Measurements from ENCODE around the gene TFCP2L1.

The TFCP2L1 gene

GRCh38 chr2:121293450-121294325 lies 8.7 kb upstream of the TFCP2L1 start:
- no peak for TF ChIP-seq CTCF (IDR thresholded peaks at IDR 0.05)
- no peak overlapping the region for H3K4me3 ChIP-seq
- DNase-seq = no peak

GRCh38 chr2:121291251-121291580 lies 6.2 kb upstream of the TFCP2L1 start:
- Histone ChIP-seq H3K36me3 (no peaks in the 10 kb centered on the region), H3K9me3 (no peaks in the 10 kb centered on the region), H3K4me3 (no peak overlapping the region), H3K4me1 (no peaks in the 10 kb centered on the region), H3K27ac (no peak overlapping the region), H3K27me3 (peaks cover 0 to 3% of the 10 kb centered on the region in 2 donors)
- no peak for TF ChIP-seq CTCF (IDR thresholded peaks at IDR 0.05)
- no peak for DNase-seq
- intact Hi-C loops (cut with DNase I; ENCODE audit: low total_unique reads) = no loop called here

More at GRCh38 chr2:121293450-121294325, 8.7 kb upstream of the TFCP2L1 start:
- intact Hi-C loops (cut with DNase I; ENCODE audit: low total_unique reads) = no loop called here
- no peaks in the 10 kb centered on the region for H3K27me3 ChIP-seq
- no peaks in the 10 kb centered on the region for H3K9me3 ChIP-seq
- H3K4me1 ChIP-seq = no peaks in the 10 kb centered on the region
- no peaks in the 10 kb centered on the region for H3K36me3 ChIP-seq
- H3K27ac ChIP-seq = no peak overlapping the region

- Histone ChIP-seq H3K9me3 (no peaks in the 10 kb centered on the region), H3K27me3 (peaks cover 0 to 23% of the 10 kb centered on the region in 2 donors), H3K27ac (no peak overlapping the region), H3K4me3 (no peak overlapping the region), H3K36me3 (no peaks in the 10 kb centered on the region), H3K4me1 (peaks cover 0 to 12% (median 11%) of the 10 kb centered on the region in 4 donors)
- no peak for TF ChIP-seq CTCF (IDR thresholded peaks at IDR 0.05)
- DNase-seq = no peak
- intact Hi-C loops (cut with DNase I; ENCODE audit: low total_unique reads) = no loop called here
Measured at GRCh38 chr2:121289271-121289670, 4.3 kb upstream of the TFCP2L1 start.

- Histone ChIP-seq H3K27me3 (peaks cover 0 to 25% of the 10 kb centered on the region in 2 donors), H3K4me1 (peaks cover 0 to 18% (median 15%) of the 10 kb centered on the region in 4 donors), H3K9me3 (no peaks in the 10 kb centered on the region), H3K4me3 (no peak overlapping the region), H3K27ac (no peak overlapping the region), H3K36me3 (no peaks in the 10 kb centered on the region)
- DNase-seq = no peak
- TF ChIP-seq CTCF (IDR thresholded peaks at IDR 0.05) = no peak
- intact Hi-C loops (cut with DNase I; ENCODE audit: low total_unique reads) = no loop called here
Measured at GRCh38 chr2:121288454-121289231, 3.6 kb upstream of the TFCP2L1 start.

GRCh38 chr2:121287956-121288355 lies 3.0 kb upstream of the TFCP2L1 start:
- intact Hi-C loops (cut with DNase I; ENCODE audit: low total_unique reads) = no loop called here
- Histone ChIP-seq H3K27ac (no peak overlapping the region), H3K27me3 (peaks cover 0 to 29% of the 10 kb centered on the region in 2 donors), H3K9me3 (no peaks in the 10 kb centered on the region), H3K4me3 (no peak overlapping the region), H3K36me3 (no peaks in the 10 kb centered on the region), H3K4me1 (peaks cover 0 to 18% (median 15%) of the 10 kb centered on the region in 4 donors)
- TF ChIP-seq CTCF (IDR thresholded peaks at IDR 0.05) = no peak
- no peak for DNase-seq

All from tibial artery (tissue), 4 donors.